B cell (primary cell): Measurements from ENCODE around the gene NPTX2.

Experiments used
- CTCF ChIP-seq: fragments of 200-600 bp; IDR thresholded peaks from one replicate; pipeline ENCODE4 v1.8.0; 2022; ENCODE audit warnings: antibody characterized with exemption, mild to moderate bottlenecking
- EZH2 ChIP-seq: IDR thresholded peaks from 2 replicates; pipeline ENCODE4 v1.6.1; 2012; ENCODE audit warnings: borderline replicate concordance, low read depth, mild to moderate bottlenecking, moderate library complexity, low read length; ENCODE audit not compliant: insufficient read depth, poor library complexity, severe bottlenecking

DNA sequence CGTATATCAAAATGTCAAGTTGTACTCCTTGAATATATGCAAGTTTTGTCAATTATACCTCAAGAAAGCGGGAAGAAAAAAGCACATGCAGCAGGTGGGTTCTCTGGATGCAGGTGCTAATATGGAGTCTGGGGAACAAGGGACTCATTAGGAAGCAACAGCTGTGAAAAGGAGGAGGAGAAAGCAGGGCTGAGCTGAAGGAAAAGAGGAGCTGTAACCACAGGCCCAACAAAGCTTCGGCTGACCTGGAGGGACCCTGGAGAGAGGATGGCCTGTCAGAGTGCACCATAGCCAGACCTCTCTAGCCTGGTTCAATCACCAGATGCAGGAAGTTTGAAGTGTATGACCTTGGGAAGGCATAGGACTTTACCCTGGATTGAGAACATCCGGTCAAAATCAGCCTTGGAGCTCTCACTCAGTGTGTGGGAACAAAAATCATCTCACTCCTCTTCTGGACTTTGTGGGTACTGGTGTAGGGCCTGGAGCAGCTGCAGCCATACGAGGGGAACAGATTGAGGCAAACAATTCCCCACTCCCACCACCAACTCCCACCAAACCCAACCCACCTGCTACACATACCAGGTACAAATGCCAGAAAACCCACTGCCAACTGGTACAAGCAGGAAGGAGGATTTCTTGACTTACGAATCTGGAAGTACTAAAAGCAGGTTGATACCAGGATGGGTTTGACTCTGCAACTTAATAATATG lies 36.7 kb downstream of the NPTX2 start:
- TF ChIP-seq CTCF (no peak), EZH2 (no peak)
